Smooth muscle cell of the coronary artery (primary cell): ENCODE data around the gene HSPA8. TPM values are rescaled to one million over a fixed set of nuclear protein-coding genes. Genes with fewer than 3 reads are reported as not detected.

ENCODE experiments used
- total RNA-seq: library from RNA; depleted of rRNA; stranded (reverse); fragments of >200 nt; gene quantifications from 2 replicates; pipeline ENCODE4 v1.2.3, GENCODE V29; 2014; ENCODE audit warnings: low replicate concordance

HSPA8 gene
- 1,811 and 2,611 TPM in 2 replicates for total RNA-seq

DNA sequence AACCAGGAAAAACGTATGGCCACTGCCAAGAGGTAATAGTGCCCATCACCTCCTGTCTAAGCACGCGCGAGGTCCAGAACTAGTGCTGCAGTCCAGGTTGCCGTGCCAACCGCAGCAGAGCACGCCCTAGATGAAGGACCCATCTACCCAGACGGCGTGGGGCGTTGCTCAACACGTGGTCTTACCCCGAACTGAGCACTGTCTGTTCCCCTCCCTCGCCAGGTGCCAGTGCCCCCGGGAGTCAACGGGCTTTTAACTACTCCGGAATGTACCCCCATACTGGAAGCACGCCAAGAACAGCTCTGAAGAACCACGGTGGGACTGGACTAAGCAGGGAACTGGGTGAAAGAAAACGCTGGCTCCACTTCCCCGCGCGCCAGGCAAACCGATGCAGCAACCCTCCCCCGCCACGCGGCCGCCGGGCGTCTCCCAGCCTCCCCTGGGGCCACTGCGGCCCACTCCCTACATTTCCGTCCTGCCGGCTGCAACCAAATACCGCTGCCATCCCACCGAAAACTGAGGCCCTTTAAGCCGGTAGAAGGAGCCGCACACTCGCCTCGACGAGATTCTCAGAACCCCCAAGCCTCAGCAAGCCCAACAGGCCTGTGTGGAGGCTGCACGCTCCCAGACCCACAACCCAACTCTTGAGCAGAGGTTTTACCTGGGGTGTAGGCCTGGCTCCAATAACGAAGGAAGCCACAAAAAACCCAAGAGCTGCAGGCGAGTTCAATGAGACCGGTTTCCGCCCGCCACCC, at the start of gene HSPA8:
TSS of gene HSPA8 (minus strand) at position 734 of the 755 bp plus-strand sequence. CDS start 812 bp downstream, outside the sequence.

Other genes starting within 250 kb of the HSPA8 start
- 0.12 TPM in 1 of 2 replicates, not detected in the other for gene CRTAM, start 223.6 kb downstream of the HSPA8 start, total RNA-seq
- 0.98 and 1.4 TPM in 2 replicates for gene JHY, start 179.4 kb downstream of the HSPA8 start, total RNA-seq
- not detected in 2 replicates for gene BSX, start 80.3 kb downstream of the HSPA8 start, total RNA-seq
- 47.2 and 90.8 TPM in 2 replicates for gene CLMP, start 133.1 kb upstream of the HSPA8 start, total RNA-seq